PC-3 (cell line): Measurements from ENCODE around the gene ZNF740.

Source experiments
- CTCF ChIP-seq: fragments of 300-600 bp; sonication (generic); conservative IDR thresholded peaks from 2 replicates; pipeline ENCODE4 v1.5.1; 2017; ENCODE audit warnings: antibody characterized with exemption, low read depth, mild to moderate bottlenecking, low read length
- EZH2phosphoT487 ChIP-seq: fragments of 300-600 bp; sonication (generic); IDR thresholded peaks from 2 replicates; pipeline ENCODE4 v1.6.1; 2018; ENCODE audit warnings: mild to moderate bottlenecking, antibody characterized with exemption, low read length, borderline replicate concordance

- TF ChIP-seq CTCF: no peak
- TF ChIP-seq EZH2phosphoT487: no peak
These were observed 29.5 kb upstream of the ZNF740 start for GRCh38 chr12:53151039-53151438.
